Activated naive CD4-positive, alpha-beta T cell treated with anti-CD3 and anti-CD28 coated beads, Interleukin-2, amount 50 U/mL, for 24 hours (primary cell): ENCODE measurements around the gene MAD2L2.

ENCODE experiments used
- H3K27ac Mint-ChIP-seq: one replicate; pipeline ENCODE4 v1.8.0; 2021; ENCODE audit warnings: mild to moderate bottlenecking, mixed read lengths
- H3K27me3 Mint-ChIP-seq: one replicate; pipeline ENCODE4 v1.8.0; 2021; ENCODE audit warnings: mixed read lengths
- H3K36me3 Mint-ChIP-seq: one replicate; pipeline ENCODE4 v1.8.0; 2021; ENCODE audit warnings: mixed read lengths
- H3K4me1 Mint-ChIP-seq: one replicate; pipeline ENCODE4 v1.8.0; 2021; ENCODE audit warnings: mixed read lengths
- H3K4me3 Mint-ChIP-seq: one replicate; pipeline ENCODE4 v1.8.0; 2021; ENCODE audit warnings: mild to moderate bottlenecking, mixed read lengths
- H3K9me3 Mint-ChIP-seq: one replicate; pipeline ENCODE4 v1.8.0; 2021; ENCODE audit warnings: mixed read lengths

Gene MAD2L2

DNA sequence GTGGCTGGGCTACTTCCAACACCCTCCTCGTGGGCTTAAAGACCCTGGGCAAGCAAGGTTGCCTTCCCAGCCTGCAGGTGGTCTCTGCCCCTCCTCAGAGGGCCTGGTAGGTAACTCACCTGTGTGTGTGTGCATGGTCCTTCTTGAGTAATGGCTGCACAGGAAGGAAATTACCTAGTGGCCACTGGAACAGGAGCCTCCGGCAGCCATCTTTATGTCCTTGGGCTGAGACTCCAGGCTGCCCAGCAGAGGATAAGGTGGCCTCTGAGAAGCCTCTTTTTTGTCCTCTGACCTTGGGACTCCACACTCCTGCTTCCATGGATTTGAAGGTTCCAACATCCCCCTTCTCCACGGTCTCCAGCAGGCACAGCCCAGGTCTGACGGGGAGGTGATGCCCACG lies 30.5 kb upstream of the MAD2L2 start:
- no peak overlapping the region for H3K4me3 Mint-ChIP-seq

DNA sequence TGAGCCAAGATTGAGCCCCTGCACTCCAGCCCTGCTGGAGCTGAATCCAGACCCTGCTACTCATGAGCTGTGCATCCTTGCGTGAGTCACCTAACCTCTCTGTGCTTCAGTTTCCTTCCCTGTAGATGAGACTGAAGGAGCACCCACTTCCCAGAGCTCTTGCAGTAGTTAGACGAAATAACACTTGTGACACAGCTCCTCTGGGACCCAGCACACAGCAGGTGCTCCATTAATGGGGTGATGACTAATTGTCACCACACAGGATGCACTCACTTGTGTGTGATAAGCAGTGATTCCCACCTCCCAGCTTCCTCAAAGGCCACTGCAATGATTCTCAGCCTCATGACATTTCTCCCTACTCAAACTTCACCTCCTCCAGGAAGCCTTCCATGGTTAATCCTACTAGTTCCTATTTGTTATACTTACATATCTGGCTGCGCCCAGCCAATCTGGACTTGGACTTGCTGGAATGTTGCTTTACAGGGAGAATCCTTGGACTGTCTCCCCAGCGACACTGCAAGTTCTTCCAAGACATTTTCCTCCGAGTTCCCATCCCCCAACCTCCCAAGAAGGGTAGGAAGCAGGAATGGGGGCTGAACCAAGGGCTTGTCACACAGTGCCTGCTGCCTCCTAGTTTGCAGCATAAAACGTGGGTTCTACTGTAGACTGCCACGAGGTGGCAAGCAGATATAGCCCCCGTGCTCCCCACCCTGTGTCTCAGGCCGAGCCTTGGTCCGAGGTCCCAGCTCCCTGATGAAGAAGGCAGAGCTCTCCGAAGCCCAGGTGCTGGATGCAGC lies 27.8 kb upstream of the MAD2L2 start:
- no peaks in the 10 kb centered on the region for H3K27me3 Mint-ChIP-seq
- H3K4me3 Mint-ChIP-seq: no peak overlapping the region
- no peaks in the 10 kb centered on the region for H3K4me1 Mint-ChIP-seq
- no peaks in the 10 kb centered on the region for H3K36me3 Mint-ChIP-seq
- no peaks in the 10 kb centered on the region for H3K9me3 Mint-ChIP-seq
- no peak overlapping the region for H3K27ac Mint-ChIP-seq

More for the DNA sequence above, 30.5 kb upstream of the MAD2L2 start:
- Mint-ChIP-seq H3K36me3 (no peaks in the 10 kb centered on the region), H3K4me1 (no peaks in the 10 kb centered on the region), H3K27ac (no peak overlapping the region), H3K27me3 (no peaks in the 10 kb centered on the region), H3K9me3 (no peaks in the 10 kb centered on the region)

DNA sequence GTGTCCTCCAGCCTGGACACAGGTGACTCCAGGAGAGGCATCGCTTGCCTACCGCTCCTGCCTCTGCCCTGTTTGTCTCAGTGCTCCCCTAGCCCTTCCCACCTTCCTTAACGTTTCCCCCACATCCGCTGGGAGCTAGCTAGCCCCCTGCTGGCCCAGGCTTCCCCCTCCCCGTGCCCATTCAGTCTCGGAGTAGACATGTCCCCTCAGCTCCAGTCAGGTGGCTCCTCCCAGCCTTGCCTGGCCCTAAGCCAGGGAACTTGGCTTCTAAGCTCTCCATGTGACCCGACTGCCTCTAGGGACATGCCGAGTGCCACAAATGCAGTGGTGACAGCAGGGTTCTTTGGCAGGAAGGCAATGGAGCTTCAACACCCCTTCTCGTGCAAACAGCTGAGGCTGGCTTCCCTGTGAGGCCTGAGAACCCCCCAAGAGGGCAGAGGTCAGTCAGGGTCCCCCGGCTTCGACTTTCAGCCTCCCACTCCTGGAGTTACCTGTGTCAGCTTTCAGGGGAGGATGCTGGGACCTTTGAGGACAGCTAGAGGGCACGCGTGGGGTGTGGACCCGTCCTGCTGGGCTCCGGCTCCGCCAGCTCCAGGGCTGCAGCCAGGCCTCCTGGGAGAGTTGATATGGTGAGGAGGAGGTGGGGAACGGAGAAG lies 26.8 kb upstream of the MAD2L2 start:
- no peaks in the 10 kb centered on the region for H3K36me3 Mint-ChIP-seq
- H3K4me1 Mint-ChIP-seq: no peaks in the 10 kb centered on the region
- no peaks in the 10 kb centered on the region for H3K27me3 Mint-ChIP-seq
- no peak overlapping the region for H3K27ac Mint-ChIP-seq
- no peak overlapping the region for H3K4me3 Mint-ChIP-seq
- no peaks in the 10 kb centered on the region for H3K9me3 Mint-ChIP-seq

DNA sequence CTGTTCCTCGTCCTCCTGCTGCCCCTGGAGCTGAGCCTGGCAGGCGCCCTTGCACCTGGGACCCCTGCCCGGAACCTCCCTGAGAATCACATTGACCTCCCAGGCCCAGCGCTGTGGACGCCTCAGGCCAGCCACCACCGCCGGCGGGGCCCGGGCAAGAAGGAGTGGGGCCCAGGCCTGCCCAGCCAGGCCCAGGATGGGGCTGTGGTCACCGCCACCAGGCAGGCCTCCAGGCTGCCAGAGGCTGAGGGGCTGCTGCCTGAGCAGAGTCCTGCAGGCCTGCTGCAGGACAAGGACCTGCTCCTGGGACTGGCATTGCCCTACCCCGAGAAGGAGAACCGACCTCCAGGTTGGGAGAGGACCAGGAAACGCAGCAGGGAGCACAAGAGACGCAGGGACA lies 25.3 kb upstream of the MAD2L2 start:
- Mint-ChIP-seq H3K27ac (no peak overlapping the region), H3K36me3 (no peaks in the 10 kb centered on the region), H3K4me1 (no peaks in the 10 kb centered on the region), H3K4me3 (no peak overlapping the region), H3K27me3 (no peaks in the 10 kb centered on the region), H3K9me3 (no peaks in the 10 kb centered on the region)

DNA sequence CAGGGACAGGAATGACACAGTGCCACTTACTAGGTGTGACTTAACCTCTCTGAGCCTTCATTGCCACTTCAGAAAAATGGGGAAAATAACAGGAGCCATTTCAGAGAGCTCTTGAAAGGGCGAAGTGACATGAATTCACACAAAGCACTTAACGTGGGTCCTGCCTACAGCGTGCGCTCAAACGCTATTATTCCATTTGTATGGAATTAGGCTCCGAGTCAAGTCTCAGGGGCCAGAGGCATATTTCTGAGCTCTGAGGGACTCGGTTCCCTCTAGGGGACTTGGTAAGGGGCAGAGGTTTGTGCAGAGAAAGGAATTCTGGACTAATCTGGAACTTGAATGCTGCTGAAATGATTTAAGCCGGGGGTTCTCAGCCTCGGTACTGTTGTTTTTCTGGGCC lies 24.6 kb upstream of the MAD2L2 start:
- Mint-ChIP-seq H3K4me3 (no peak overlapping the region), H3K36me3 (no peaks in the 10 kb centered on the region), H3K4me1 (no peaks in the 10 kb centered on the region), H3K9me3 (no peaks in the 10 kb centered on the region), H3K27me3 (no peaks in the 10 kb centered on the region), H3K27ac (no peak overlapping the region)

DNA sequence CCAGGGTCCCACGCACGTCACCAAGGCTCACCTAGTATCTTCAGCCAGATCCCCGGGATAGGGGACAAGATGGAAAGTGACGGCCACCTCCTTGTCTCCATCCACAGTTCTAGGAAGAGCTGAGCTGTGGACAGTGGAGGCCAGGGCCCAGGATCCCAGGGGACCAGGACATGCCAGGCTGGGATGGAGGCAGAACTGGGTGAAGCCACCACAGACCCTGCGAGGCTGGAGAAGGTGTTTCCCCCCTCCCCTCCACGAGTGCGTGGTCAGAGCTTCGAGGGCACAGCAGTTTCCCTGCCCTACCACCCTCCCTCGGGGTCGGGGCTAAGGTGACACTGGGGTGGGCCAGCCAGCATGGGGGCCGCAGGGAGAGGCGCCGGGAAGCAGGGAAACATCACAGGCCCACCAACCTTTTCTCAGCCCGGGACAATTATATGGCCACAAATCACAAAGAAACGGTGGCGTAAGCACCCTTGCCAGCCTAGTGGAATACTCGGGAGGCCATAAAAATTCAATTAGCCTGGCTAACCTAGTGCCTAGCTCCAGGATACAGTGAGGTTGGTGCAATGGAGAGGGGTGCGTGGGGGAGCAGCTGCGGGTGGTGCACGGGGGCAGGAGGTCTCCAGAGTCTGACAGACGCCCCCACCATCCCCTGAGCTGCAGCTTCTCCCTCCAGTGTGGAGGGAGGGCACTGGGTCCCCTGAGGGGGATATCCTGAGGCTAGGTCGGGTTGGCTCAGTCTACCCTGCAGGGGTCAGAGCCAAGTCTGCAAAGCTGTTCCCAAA lies 23.9 kb upstream of the MAD2L2 start:
- no peak overlapping the region for H3K4me3 Mint-ChIP-seq
- no peaks in the 10 kb centered on the region for H3K36me3 Mint-ChIP-seq
- H3K4me1 Mint-ChIP-seq: no peaks in the 10 kb centered on the region
- no peak overlapping the region for H3K27ac Mint-ChIP-seq
- no peaks in the 10 kb centered on the region for H3K27me3 Mint-ChIP-seq
- no peaks in the 10 kb centered on the region for H3K9me3 Mint-ChIP-seq

DNA sequence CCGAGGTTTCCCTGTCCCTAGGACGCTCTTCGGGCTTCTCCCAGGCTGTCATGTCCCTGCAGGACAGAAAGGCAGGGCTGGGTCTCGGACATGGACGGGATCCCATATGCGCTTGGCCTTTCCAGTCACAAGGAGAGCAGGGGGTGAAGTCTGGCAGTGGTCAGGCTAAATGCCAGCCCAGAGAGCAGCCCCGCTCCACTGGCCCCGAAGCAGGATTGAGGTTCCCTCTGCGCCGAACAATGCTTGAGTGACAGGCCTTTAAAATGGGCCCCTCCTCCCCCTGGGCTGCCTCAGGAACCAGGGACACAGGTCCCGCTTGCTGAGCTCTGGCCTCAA lies 23.2 kb upstream of the MAD2L2 start:
- no peaks in the 10 kb centered on the region for H3K9me3 Mint-ChIP-seq

DNA sequence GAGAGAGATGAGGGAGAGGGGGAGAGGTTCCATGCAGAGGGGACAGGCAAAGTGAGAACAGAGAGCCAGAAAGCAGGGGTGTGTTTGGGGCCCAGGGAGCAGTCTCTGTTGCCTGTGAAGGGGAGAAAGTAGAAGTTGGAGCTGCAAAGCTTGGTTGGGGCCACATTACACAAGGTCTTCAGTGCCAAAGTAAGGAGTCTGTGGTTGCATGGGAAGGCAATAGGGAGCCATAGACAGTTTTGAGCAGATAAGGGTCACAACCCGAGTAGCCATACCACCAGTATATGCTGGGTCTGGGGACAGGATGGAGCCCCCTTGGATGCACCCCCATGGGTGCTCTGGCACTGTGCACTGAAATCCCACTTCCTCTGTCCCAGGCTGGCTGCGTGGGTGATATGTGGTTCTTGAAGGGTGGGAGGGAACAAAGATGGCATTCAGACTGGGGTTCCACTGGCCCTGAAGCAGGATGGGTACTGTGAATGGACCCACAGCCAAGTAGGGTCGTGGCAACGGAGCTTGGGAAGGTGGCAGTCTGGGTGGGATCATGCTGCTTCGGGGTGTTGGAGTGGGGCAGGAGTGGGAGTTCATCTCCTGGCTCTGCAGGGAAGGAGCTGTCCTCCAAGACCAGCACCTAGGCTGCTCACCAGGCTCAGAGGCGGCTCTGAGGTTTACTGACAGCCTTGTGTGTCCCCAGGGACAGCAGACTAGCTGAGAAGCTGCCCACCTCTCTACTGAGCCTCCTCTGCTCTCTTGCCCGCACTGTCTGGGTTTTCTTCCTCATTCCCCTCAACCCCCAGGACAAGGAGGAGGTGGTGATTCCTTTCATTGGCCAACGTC lies 22.6 kb upstream of the MAD2L2 start:
- no peaks in the 10 kb centered on the region for H3K36me3 Mint-ChIP-seq
- H3K4me3 Mint-ChIP-seq: no peak overlapping the region
- no peaks in the 10 kb centered on the region for H3K4me1 Mint-ChIP-seq
- H3K9me3 Mint-ChIP-seq: no peaks in the 10 kb centered on the region
- no peaks in the 10 kb centered on the region for H3K27me3 Mint-ChIP-seq
- H3K27ac Mint-ChIP-seq: peak overlapping the region; percentile 31

More for the DNA sequence above, 23.2 kb upstream of the MAD2L2 start:
- Mint-ChIP-seq H3K4me3 (no peak overlapping the region), H3K27ac (no peak overlapping the region), H3K36me3 (no peaks in the 10 kb centered on the region), H3K4me1 (no peaks in the 10 kb centered on the region), H3K27me3 (no peaks in the 10 kb centered on the region)

DNA sequence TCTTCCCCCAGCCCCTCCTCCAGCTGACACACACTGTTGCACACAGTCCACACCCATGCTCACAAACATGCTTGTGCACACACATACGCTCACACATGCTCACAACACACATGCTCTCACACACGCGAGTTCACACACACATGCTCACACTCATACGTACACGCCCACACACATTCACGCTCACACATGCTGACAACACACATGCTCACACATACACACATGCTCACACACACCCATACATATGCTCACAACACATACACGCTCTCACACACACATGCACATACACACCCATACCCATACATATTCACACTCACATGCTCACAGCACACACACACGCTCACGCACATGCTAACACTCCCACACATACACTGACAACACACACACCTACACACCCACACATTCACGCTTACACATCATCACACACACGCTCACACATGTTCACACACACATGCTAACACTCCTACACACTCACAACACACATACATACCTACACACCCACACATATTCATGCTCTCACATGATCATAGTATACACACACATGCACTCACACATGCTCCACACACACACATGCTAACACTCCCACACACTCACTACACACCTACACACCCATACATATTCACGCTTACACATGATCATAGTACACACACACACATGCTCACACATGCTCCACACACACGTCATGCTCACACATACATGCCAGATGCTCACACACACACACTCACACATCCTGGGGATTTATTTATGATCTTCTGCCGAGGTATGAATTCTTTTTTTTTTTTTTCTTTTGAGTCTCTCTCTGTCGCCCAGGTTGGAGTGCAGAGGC lies 21.2 kb upstream of the MAD2L2 start:
- no peaks in the 10 kb centered on the region for H3K27me3 Mint-ChIP-seq
- H3K27ac Mint-ChIP-seq: no peak overlapping the region
- H3K9me3 Mint-ChIP-seq: no peaks in the 10 kb centered on the region
- no peaks in the 10 kb centered on the region for H3K36me3 Mint-ChIP-seq
- H3K4me3 Mint-ChIP-seq: no peak overlapping the region
- no peaks in the 10 kb centered on the region for H3K4me1 Mint-ChIP-seq

DNA sequence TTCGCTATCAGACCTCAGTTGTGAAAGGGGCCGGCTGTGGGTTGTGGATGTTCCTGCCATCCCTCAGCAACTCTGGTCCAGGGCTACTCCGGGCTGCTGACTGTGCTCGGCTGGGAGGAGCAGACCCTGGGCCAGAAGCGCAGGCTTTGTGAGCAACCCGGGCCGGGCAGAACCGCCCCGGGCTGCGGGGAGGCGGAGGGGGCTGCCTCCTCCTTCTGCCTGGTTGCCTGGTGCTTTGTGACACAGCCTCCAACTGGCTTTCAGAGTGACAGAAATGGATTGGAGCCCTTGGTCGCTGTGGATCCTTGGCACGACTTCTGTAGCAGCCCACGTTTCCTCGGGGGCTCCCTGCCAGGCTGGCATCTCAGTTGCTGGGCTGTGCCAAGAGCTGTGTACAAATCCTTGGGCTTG lies 20.6 kb upstream of the MAD2L2 start:
- Mint-ChIP-seq H3K4me3 (no peak overlapping the region), H3K27ac (no peak overlapping the region), H3K27me3 (no peaks in the 10 kb centered on the region), H3K9me3 (no peaks in the 10 kb centered on the region), H3K36me3 (no peaks in the 10 kb centered on the region), H3K4me1 (no peaks in the 10 kb centered on the region)

DNA sequence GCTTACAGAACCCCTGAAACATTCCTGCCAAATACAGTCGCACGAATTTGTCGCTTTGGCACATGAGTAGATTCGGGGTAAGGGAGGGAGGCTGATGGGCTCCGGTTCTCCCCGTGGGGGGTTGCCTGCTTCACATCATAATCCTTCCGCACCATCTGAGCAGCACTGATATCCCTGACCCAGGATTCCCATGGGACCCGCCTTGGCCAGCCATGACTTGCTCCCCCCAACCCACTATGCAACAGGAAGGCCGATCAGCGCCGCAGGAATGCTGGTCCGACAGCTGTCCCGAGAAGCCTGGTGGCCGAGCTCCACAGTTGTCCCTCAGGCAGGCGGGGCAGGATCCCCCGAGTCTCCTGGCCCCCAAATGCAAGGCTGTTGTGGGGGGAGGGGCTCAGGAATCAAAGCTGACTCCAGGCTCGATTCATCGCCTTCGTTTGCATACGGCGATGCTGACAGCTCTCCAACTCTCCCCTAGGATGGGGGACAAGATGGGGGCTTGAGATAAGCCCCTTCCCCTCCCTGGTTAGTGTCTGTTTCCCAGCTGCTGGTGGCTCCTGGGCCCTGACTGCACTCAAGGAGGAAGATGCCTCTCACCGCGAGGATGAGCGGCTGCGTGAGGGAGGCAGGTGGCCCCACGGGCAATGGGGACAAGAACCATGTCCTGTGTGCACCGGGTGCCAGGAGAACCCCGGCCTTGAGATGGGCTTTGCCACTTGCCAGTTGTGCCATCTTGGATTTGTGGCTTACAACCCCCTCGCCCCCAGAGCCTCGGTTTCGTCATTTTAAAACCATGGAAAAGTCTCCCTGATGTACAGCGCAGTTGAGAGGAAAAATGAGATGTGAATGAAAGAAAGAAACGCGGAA lies 19.9 kb upstream of the MAD2L2 start:
- Mint-ChIP-seq H3K9me3 (no peaks in the 10 kb centered on the region), H3K27me3 (no peaks in the 10 kb centered on the region), H3K27ac (no peak overlapping the region), H3K36me3 (no peaks in the 10 kb centered on the region), H3K4me1 (no peaks in the 10 kb centered on the region), H3K4me3 (no peak overlapping the region)

DNA sequence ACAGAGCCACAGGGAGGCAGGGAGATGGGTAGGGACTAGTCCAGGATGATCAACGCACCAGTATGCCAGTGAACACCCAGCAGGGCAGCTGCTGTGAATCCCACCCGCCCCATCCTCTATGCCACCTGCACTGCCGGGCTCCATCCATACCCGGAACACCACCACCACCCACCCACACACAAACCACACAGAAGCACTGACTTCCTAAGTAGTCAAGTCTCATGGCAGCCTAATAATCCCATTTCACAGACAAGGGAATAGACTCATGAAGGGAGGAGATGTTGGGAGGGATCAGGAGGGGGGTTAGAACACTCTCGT lies 16.9 kb upstream of the MAD2L2 start:
- H3K4me1 Mint-ChIP-seq: peaks cover 10% of the 10 kb centered on the region
- H3K27ac Mint-ChIP-seq: no peak overlapping the region
- H3K4me3 Mint-ChIP-seq: no peak overlapping the region
- no peaks in the 10 kb centered on the region for H3K36me3 Mint-ChIP-seq
- H3K9me3 Mint-ChIP-seq: no peaks in the 10 kb centered on the region
- H3K27me3 Mint-ChIP-seq: peaks cover 6% of the 10 kb centered on the region

DNA sequence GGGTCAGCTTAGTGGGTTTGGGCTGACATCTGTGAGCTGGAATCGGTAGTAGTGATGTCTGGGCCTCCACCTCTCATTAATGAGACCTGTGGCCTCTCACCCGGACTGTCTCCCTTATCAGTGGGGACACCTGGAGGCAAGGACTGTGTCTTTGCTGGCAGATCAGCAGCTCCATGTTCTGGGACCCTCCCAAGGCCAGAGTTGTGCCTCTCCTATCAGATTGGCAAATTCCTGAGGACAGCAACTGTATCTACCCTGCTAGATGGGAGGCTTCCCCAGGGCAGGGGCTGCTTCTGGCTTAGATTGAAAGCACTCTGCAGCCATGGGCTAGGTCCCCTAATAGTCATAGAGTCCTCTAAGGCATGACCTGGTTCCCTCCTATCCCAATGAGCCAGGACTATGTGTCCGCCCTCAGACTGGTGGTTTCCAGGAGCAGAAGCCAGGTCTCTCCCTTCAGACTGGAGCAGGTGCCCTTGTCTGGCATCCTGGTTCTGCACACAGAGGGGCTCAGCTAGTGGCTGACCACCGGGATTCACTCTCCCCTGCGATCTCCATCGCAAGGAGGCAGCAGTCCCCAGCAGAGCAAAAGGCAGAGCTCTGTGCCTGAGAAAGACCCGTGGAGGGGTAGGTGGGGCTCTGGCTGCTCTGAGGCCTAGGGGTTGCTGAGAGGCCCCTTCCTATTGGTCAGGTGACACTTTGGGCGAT lies 16.4 kb upstream of the MAD2L2 start:
- Mint-ChIP-seq H3K27ac (no peak overlapping the region), H3K36me3 (no peaks in the 10 kb centered on the region), H3K27me3 (peaks cover 8% of the 10 kb centered on the region), H3K4me1 (peaks cover 14% of the 10 kb centered on the region), H3K4me3 (no peak overlapping the region), H3K9me3 (no peaks in the 10 kb centered on the region)

DNA sequence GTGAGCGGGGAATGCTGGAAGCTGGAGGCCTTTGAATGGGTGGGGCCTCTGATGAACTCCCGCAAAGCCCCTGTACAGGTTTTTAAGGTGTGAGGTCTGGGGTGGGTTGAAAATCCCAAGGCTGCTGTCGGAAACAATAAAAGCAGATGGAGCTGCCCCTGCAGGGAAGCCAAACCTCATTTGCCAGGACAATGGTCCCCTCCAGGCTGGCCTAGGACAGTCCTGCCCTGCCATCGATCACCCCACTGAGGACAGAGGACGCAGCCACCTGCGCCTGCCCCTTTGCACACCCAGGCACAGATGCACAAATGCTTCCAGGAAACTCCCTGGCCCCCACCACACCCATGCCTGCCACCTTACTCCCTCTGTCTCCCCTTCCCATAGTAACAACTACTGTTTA lies 14.9 kb upstream of the MAD2L2 start:
- Mint-ChIP-seq H3K9me3 (no peaks in the 10 kb centered on the region), H3K27me3 (peaks cover 10% of the 10 kb centered on the region), H3K27ac (no peak overlapping the region), H3K4me1 (peaks cover 18% of the 10 kb centered on the region), H3K4me3 (no peak overlapping the region), H3K36me3 (no peaks in the 10 kb centered on the region)
